ENCODE data around the gene SEMA3A.

DNA sequence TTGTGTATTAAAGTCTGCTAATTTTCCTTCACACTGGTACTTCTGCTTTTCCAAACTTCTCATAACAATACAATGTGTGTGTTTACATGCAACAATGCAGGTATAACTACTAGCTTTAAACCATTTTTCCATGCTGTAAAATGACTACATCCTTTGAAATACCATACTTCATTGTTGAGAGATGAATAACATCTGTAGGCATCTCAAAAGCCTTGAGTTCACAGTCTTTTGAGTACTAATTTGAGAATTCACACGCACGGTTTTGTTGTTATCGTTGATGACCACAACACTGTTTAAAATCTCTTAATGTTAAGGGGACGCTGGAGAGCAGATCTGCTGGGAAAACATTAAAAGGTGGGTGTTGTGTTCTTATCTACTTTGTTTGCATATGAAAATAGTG is 37.4 kb downstream of the SEMA3A start:
- TF ChIP-seq CTCF (conservative IDR thresholded peaks at IDR 0.05 in 1 of 2, IDR thresholded peaks at IDR 0.05 in 1 of 2; ENCODE audit: low read depth in 1 of 2, low read length in 2 of 2) (no peak), EZH2 (IDR thresholded peaks at IDR 0.05; ENCODE audit: low read length, missing control alignments) (no peak)
